Left lung (tissue), 10 donors: Measurements from ENCODE around the gene HECTD1. TPM values are rescaled to one million over a fixed set of nuclear protein-coding genes. Genes with fewer than 3 reads are reported as not detected.

Experiments
- ATAC-seq: fragments of 200-7000 bp; cut with Tn5 transposase; one replicate; pipeline ENCODE4 v1.9.1; 2020; ENCODE audit warnings: moderate library complexity
- DNase-seq, 4 donors: peaks; one replicate each; pipeline ENCODE4 v3.0.0-alpha.2; 2013 to 2020
- H3K27ac ChIP-seq, 2 donors: fragments of 200-600 bp; sonication (generic) in 1 of 2; one replicate each; pipeline versions ENCODE4 v1.5.0 to v1.8.0; 2020 to 2021
- H3K27me3 ChIP-seq, 2 donors: fragments of 200-600 bp; sonication (generic) in 1 of 2; one replicate each; pipeline versions ENCODE4 v1.5.0 to v1.8.0; 2020 to 2021
- H3K36me3 ChIP-seq, 2 donors: fragments of 200-600 bp; sonication (generic) in 1 of 2; one replicate each; pipeline versions ENCODE4 v1.5.0 to v1.8.0; 2020 to 2021
- H3K4me1 ChIP-seq, 2 donors: fragments of 200-600 bp; one replicate each; pipeline ENCODE4 v1.8.0; 2021
- H3K4me3 ChIP-seq, 2 donors: fragments of 200-600 bp; sonication (generic) in 1 of 2; one replicate each; pipeline versions ENCODE4 v1.5.0 to v1.8.0; 2020 to 2021; ENCODE audit warnings: mild to moderate bottlenecking in 1 of 2
- H3K9me3 ChIP-seq, 2 donors: fragments of 200-600 bp; sonication (generic) in 1 of 2; one replicate each; pipeline versions ENCODE4 v1.5.0 to v1.8.0; 2020 to 2021
- intact Hi-C, 2 donors: fragments of 100-400 bp; cut with DNase I; formaldehyde crosslinking; loops; one replicate each; pipeline versions ENCODE4 v1.11.2 to v1.14.2; 2022
- polyA plus RNA-seq, 6 donors: library from polyadenylated mRNA; unstranded; fragments of 120-200 nt; gene quantifications; one replicate each; pipeline ENCODE4 v1.2.1, GENCODE V29; 2013; ENCODE audit not compliant: insufficient read length in 6 of 6
- total RNA-seq, 2 donors: library from RNA; stranded (reverse); fragmentation: NEBNext Ultra II Directional; extraction: Animal tissue kit (Norgen Biotek cat#: 25700); gene quantifications; one replicate each; pipeline ENCODE4 v1.2.1, GENCODE V29; 2021
- TF ChIP-seq, protein P1 (sequence below), 2 donors: fragments of 200-600 bp; sonication (generic) in 1 of 2; IDR thresholded peaks; one replicate each; pipeline versions ENCODE4 v1.5.0 to v1.8.0; 2021; ENCODE audit warnings: antibody characterized with exemption in 2 of 2
- donor health status: DM: no; HTN: yes; CAD: no.
- donor health status: DM: no; HTN: no; CAD: no.

The HECTD1 gene
- total and polyA plus RNA-seq, 8 donors: 160 to 203 (median 192) TPM

DNA sequence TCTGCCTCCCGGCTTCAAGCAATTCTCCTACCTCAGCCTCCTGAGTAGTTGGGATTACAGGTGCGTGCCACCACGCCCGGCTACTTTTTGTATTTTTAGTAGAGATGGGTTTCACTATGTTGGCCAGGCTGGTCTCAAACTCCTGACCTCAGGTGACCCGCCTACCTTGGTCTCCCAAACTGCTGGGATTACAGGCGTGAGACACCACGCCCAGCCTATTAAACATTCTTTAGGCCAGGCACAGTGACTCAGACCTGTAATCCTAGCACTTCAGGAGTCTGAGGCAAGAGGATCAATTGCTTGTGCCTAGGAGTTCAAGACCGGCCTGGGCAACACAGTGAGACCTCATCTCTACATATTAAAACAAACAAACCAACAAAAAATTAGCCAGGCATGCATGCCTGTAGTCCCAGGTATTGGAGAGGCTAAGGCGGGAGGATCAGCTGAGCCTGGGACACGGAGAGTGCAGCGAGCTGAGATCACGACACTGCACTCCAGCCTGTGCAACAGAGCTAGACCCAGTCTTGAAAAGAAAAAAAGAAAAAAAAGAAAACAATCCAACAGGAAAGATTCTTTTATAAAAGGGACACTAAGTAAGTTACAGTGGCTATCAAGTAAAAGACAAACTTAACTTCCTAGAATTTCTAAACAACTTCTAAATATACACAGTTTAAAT is 70.2 kb downstream of the HECTD1 start:
- TF ChIP-seq, protein P1, sequence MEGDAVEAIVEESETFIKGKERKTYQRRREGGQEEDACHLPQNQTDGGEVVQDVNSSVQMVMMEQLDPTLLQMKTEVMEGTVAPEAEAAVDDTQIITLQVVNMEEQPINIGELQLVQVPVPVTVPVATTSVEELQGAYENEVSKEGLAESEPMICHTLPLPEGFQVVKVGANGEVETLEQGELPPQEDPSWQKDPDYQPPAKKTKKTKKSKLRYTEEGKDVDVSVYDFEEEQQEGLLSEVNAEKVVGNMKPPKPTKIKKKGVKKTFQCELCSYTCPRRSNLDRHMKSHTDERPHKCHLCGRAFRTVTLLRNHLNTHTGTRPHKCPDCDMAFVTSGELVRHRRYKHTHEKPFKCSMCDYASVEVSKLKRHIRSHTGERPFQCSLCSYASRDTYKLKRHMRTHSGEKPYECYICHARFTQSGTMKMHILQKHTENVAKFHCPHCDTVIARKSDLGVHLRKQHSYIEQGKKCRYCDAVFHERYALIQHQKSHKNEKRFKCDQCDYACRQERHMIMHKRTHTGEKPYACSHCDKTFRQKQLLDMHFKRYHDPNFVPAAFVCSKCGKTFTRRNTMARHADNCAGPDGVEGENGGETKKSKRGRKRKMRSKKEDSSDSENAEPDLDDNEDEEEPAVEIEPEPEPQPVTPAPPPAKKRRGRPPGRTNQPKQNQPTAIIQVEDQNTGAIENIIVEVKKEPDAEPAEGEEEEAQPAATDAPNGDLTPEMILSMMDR (IDR thresholded peaks at IDR 0.05): no peak

DNA sequence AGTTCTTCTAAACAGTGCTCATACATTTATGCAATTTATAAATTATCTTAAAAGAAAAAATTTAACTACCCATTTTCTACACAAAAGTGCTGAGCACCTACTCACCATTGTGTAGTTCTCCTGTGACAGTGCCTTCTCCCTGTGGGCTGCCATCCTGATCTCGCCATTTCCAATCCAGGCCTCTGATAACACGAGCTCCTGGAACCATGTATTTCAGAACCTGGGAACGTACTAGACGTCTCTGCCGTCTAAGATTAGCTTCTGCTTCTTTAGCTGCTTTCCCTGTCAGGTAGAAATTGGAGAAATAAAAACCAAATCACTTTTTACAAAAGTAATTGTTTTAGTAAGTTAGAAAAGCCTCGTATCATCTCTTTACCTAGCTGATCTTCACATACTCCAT is 74.5 kb downstream of the HECTD1 start:
- DNase-seq (no peak), ATAC-seq (no peak)
- intact Hi-C loops: no loop called here
- Histone ChIP-seq H3K4me1 (peaks cover 0 to 12% of the 10 kb centered on the region in 2 donors), H3K4me3 (no peak overlapping the region), H3K27ac (no peak overlapping the region), H3K36me3 (peaks cover 0 to 90% of the 10 kb centered on the region in 2 donors), H3K27me3 (no peaks in the 10 kb centered on the region), H3K9me3 (no peaks in the 10 kb centered on the region)
- TF ChIP-seq, protein P1 (IDR thresholded peaks at IDR 0.05): no peak

More for the DNA sequence above, 70.2 kb downstream of the HECTD1 start:
- no peak overlapping the region for H3K27ac ChIP-seq
- ATAC-seq (no peak), DNase-seq (no peak)
- H3K36me3 ChIP-seq: peaks cover 0 to 90% of the 10 kb centered on the region in 2 donors
- no peaks in the 10 kb centered on the region for H3K4me1 ChIP-seq
- no peaks in the 10 kb centered on the region for H3K9me3 ChIP-seq
- H3K4me3 ChIP-seq: no peak overlapping the region
- no peaks in the 10 kb centered on the region for H3K27me3 ChIP-seq
- intact Hi-C loops: no loop called here

DNA sequence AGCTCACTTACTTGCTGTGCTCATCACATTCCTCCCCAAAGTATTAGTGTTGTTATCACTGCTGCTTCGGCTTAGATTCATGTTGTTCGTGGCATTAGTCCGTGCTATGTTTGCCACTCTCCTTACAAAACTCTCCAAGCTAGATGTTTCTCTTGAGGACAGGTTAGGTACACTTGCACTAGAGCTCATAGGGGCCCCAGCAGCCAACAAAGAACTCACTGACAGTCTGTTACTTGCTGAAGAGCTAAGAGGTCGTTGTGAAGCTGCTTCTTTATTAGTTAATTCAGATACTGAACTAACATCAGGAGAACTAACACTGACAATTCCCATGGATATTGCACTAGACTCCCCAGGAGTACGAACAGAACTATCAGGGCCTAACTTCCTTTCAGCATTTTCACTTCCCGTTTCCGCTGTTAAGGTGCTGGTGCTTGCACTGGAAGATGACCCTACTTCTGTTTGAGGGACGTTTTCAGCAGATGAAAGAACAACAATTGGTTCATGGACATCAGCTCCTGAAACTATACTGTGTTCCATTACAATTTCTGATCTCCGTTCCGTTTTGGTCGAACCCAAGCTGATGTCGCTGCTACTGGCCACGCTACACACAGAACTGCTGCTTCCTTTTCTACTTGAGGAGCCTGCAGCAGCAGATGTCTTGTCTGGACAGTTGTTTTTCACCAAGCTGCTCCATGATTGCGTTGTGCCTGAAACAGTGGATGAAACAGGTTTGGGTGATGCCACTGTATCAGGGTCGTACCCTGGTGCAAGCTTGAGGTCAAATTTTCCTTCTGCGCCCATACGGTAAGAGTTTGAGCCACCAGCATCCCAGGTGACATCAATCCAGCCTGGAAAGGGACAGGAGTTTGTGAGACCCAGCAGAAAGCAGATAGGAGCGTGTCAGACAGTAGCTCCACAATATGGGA is 78.7 kb downstream of the HECTD1 start:
- TF ChIP-seq, protein P1 (IDR thresholded peaks at IDR 0.05): no peak
- Histone ChIP-seq H3K36me3 (peaks cover 0 to 94% of the 10 kb centered on the region in 2 donors), H3K27me3 (no peaks in the 10 kb centered on the region), H3K27ac (peak overlapping the region in 1 of 2 donors; percentile 48), H3K9me3 (no peaks in the 10 kb centered on the region), H3K4me1 (peaks cover 0 to 20% of the 10 kb centered on the region in 2 donors), H3K4me3 (no peak overlapping the region)
- intact Hi-C loops: no loop called here
- ATAC-seq (peak; percentile 42), DNase-seq (no peak)

DNA sequence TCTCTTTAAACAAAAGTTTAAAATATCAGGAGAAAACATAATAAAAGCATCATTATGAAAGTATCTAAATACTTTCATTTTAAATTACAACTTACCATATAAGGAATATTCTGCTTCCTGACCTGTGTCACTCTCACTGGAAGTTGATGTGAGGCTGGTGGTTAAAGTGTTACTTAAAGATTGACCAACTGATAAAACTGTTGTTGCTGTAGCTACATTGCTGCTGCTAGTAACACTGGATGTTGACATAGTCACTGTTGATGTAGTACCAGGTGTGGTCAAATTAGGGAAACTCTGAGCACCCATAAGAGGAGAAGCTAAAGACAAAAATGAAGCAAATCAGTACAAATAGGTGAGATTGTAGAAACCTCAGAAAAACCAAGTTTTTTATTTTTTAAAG is 79.9 kb downstream of the HECTD1 start:
- peaks cover 0 to 20% of the 10 kb centered on the region in 2 donors for H3K4me1 ChIP-seq
- intact Hi-C loops: no loop called here
- H3K27me3 ChIP-seq: no peaks in the 10 kb centered on the region
- H3K9me3 ChIP-seq: no peaks in the 10 kb centered on the region
- H3K36me3 ChIP-seq: peaks cover 0 to 96% of the 10 kb centered on the region in 2 donors
- H3K27ac ChIP-seq: no peak overlapping the region
- H3K4me3 ChIP-seq: no peak overlapping the region
- ATAC-seq (peak; percentile 87), DNase-seq (peak in 1 of 4 donors; percentile 10)
- TF ChIP-seq, protein P1 (IDR thresholded peaks at IDR 0.05): no peak

DNA sequence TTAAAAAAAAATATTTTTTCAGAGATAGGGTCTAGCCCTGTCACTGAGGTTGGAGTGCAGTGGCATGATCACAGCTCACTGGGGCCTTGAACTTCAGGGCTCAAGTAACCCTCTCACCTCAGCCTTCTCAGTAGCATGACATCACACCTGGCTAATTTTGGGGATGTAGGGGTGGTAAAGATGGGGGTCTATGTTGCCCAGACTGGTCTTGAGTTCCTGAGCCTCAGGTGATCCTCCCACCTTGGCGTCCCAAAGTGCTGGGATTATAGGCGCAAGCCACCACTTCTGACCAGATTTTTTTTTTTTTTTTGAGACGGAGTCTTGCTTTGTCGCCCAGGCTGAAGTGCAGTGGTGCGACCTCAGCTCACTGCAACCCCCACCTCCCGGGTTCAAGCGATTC is 80.9 kb downstream of the HECTD1 start:
- H3K4me1 ChIP-seq: peaks cover 0 to 20% of the 10 kb centered on the region in 2 donors
- H3K36me3 ChIP-seq: peaks cover 0 to 96% of the 10 kb centered on the region in 2 donors
- H3K9me3 ChIP-seq: no peaks in the 10 kb centered on the region
- no peak for DNase-seq
- ATAC-seq: no peak
- TF ChIP-seq, protein P1 (IDR thresholded peaks at IDR 0.05): no peak
- H3K27ac ChIP-seq: no peak overlapping the region
- no peak overlapping the region for H3K4me3 ChIP-seq
- H3K27me3 ChIP-seq: no peaks in the 10 kb centered on the region
- intact Hi-C loops: no loop called here
